HEK293 (cell line): Measurements from ENCODE around the gene OR56A1.

Experiments
- CTCF ChIA-PET: fragments of 350-600 bp; formaldehyde crosslinking; extraction: SDS; loops from one replicate; lab custom pipeline; 2021; ENCODE audit warnings: antibody characterized with exemption; lab: Yijun Ruan, JAX
- POLR2A ChIA-PET: fragments of 300-600 bp; formaldehyde crosslinking; extraction: SDS; loops from one replicate; lab custom pipeline; 2020; ENCODE audit warnings: antibody characterized with exemption, inconsistent platforms; lab: Yijun Ruan, JAX
- H3K27ac ChIP-seq: fragments of 200-500 bp; sonication (Bioruptor generic); 2 replicates; pipeline ENCODE4 v1.5.1; 2014; ENCODE audit warnings: low read depth, low read length, control low read depth, inconsistent platforms; ENCODE audit errors: extremely low read depth
- H3K36me3 ChIP-seq, 2 experiments: fragments of 200-500 bp in 1 of 2; sonication (Bioruptor generic) in 1 of 2; 1 replicate in 1 of 2; 2 replicates in 1 of 2; pipeline ENCODE4 v1.5.1; 2014 to 2017; ENCODE audit warnings: inconsistent platforms in 2 of 2, low read length in 2 of 2; ENCODE audit not compliant: control insufficient read depth in 2 of 2, insufficient read depth in 1 of 2
- H3K4me1 ChIP-seq: fragments of 200-500 bp; sonication (Bioruptor generic); 2 replicates; pipeline ENCODE4 v1.5.1; 2014; ENCODE audit warnings: mild to moderate bottlenecking, low read length, inconsistent platforms; ENCODE audit not compliant: control insufficient read depth, insufficient read depth
- H3K4me3 ChIP-seq: 2 replicates; pipeline ENCODE4 v1.5.1; 2011; ENCODE audit warnings: low read depth, mild to moderate bottlenecking, control low read depth, low read length, moderate library complexity
- H3K9me3 ChIP-seq: fragments of 200-500 bp; sonication (Bioruptor generic); 2 replicates; pipeline ENCODE4 v1.5.1; 2014; ENCODE audit warnings: low read depth, low read length, inconsistent platforms; ENCODE audit not compliant: control insufficient read depth, insufficient read depth
- GLI4 ChIP-seq: fragments of 450-650 bp; formaldehyde crosslinking; IDR thresholded peaks from 2 replicates; pipeline ENCODE4 v1.5.1; 2016; ENCODE audit warnings: missing biosample characterization, missing genetic modification characterization
- HOXD13 ChIP-seq: sonication (generic); formaldehyde crosslinking; IDR thresholded peaks from 2 replicates; pipeline ENCODE4 v1.8.0; 2022; ENCODE audit warnings: missing genetic modification reagents, borderline replicate concordance
- RBAK ChIP-seq: fragments of 450-650 bp; formaldehyde crosslinking; IDR thresholded peaks from 2 replicates; pipeline ENCODE4 v1.5.1; 2016; ENCODE audit warnings: missing biosample characterization, missing genetic modification characterization
- ZEB2 ChIP-seq: fragments of 450-650 bp; formaldehyde crosslinking; IDR thresholded peaks from 2 replicates; pipeline ENCODE4 v1.5.1; 2016; ENCODE audit warnings: missing biosample characterization, missing genetic modification characterization
- ZNF248 ChIP-seq: fragments of 450-650 bp; formaldehyde crosslinking; IDR thresholded peaks from 2 replicates; pipeline ENCODE4 v1.5.1; 2017; ENCODE audit warnings: missing biosample characterization, missing genetic modification characterization
- ZNF561 ChIP-seq: fragments of 450-650 bp; IDR thresholded peaks from 2 replicates; pipeline ENCODE4 v1.5.1; 2018; ENCODE audit warnings: missing biosample characterization, missing genetic modification characterization, borderline replicate concordance
- ZNF596 ChIP-seq: fragments of 450-650 bp; IDR thresholded peaks from 2 replicates; pipeline ENCODE4 v1.5.0; 2018; ENCODE audit warnings: missing biosample characterization, mild to moderate bottlenecking, missing genetic modification characterization, moderate library complexity
- ZNF610 ChIP-seq: fragments of 450-650 bp; formaldehyde crosslinking; IDR thresholded peaks from 2 replicates; pipeline ENCODE4 v1.5.1; 2016; ENCODE audit warnings: missing biosample characterization, missing genetic modification characterization, borderline replicate concordance
- ZNF747 ChIP-seq: fragments of 450-650 bp; formaldehyde crosslinking; IDR thresholded peaks from 2 replicates; pipeline ENCODE4 v1.5.1; 2016; ENCODE audit warnings: missing biosample characterization, missing genetic modification characterization
- ZNF76 ChIP-seq: fragments of 450-650 bp; formaldehyde crosslinking; IDR thresholded peaks from 2 replicates; pipeline ENCODE4; 2016; ENCODE audit warnings: low read depth, missing biosample characterization, missing genetic modification characterization, borderline replicate concordance
- ZNF768 ChIP-seq: fragments of 450-650 bp; formaldehyde crosslinking; IDR thresholded peaks from 2 replicates; pipeline ENCODE4 v1.5.1; 2018; ENCODE audit warnings: missing biosample characterization, mild to moderate bottlenecking, missing genetic modification characterization
- ZNF791 ChIP-seq: fragments of 450-650 bp; formaldehyde crosslinking; IDR thresholded peaks from 2 replicates; pipeline ENCODE4 v1.5.1; 2016; ENCODE audit warnings: missing biosample characterization, missing genetic modification characterization
- TF ChIP-seq, protein P1 (sequence below): fragments of 450-650 bp; formaldehyde crosslinking; IDR thresholded peaks from 2 replicates; pipeline ENCODE4 v1.5.1; 2016; ENCODE audit warnings: missing biosample characterization, missing genetic modification characterization
- TF ChIP-seq, protein P2 (sequence below): sonication (generic); formaldehyde crosslinking; IDR thresholded peaks from 2 replicates; pipeline ENCODE4 v1.8.1; 2022; ENCODE audit warnings: mild to moderate bottlenecking, moderate library complexity, missing genetic modification reagents
- TF ChIP-seq, protein P3 (sequence below): fragments of 450-650 bp; formaldehyde crosslinking; IDR thresholded peaks from 2 replicates; pipeline ENCODE4 v1.5.1; 2016; ENCODE audit warnings: missing biosample characterization, missing genetic modification characterization
- TF ChIP-seq, protein P4 (sequence below): fragments of 450-650 bp; formaldehyde crosslinking; IDR thresholded peaks from 2 replicates; pipeline ENCODE4 v1.5.1; 2016; ENCODE audit warnings: missing biosample characterization, missing genetic modification characterization, borderline replicate concordance

The OR56A1 gene

DNA sequence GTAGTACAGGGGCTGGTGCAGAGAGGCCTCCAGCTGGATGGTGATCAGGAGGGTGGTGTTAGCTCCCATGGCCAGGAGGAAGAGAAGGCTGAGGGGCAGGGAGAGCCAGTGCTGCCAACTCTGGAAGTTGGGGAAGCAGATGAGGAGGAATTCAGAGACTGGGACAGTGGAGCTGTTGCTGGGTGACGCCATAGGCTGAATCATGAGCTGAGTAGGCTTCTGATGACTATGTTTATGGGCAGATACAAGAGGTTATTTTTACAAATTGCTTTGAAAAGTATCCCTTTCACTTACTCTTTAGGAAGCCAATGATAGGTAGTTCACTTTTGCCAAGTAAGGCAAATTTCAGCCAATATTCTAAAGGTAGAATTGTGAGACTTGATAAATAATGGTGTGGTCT is 3.1 kb downstream of the OR56A1 start:
- H3K9me3 ChIP-seq: no peaks in the 10 kb centered on the region
- H3K4me1 ChIP-seq: no peaks in the 10 kb centered on the region
- POLR2A ChIA-PET: no interaction called here
- TF ChIP-seq ZNF76: no peak
- no peaks in the 10 kb centered on the region for H3K36me3 ChIP-seq
- no peak overlapping the region for H3K27ac ChIP-seq
- H3K4me3 ChIP-seq: no peak overlapping the region
- CTCF ChIA-PET: interaction anchor here (0.6 to 0.7 kb wide), 3 partner anchors 215 to 335 kb away, joined by 3 to 4 read pairs (median 3); no protein-coding TSS in a partner anchor

DNA sequence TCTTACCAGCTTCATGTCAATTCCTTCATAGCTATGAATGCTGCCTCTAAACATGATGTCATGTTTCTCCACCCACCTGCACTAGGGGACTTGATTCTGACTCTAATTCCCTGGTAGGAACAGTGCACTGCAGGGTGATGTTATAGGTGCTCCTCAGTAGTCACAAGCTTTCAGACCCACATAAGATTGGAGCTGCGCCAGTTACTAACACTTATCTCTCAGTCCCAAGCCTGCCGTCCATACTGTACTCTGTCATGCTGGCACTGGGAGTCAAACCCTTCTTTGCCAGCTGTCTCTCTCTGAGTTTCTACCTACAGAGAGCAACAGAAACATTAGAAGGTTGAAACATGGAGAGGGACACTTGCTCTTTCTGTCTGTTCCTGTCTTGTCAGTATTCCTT is 5.5 kb downstream of the OR56A1 start:
- Histone ChIP-seq H3K4me3 (no peak overlapping the region), H3K27ac (no peak overlapping the region), H3K36me3 (no peaks in the 10 kb centered on the region), H3K4me1 (no peaks in the 10 kb centered on the region), H3K9me3 (no peaks in the 10 kb centered on the region)
- ChIA-PET CTCF (interaction anchor here (0.6 to 5.5 kb wide), 4 partner anchors 291 to 658 kb away, joined by 3 to 69 read pairs (median 29); no protein-coding TSS in a partner anchor), POLR2A (no interaction called here)
- TF ChIP-seq ZNF561 (tag by site-specific recombination): no peak
- TF ChIP-seq RBAK: no peak
- no peak for TF ChIP-seq ZNF768 (tag by site-specific recombination)
- TF ChIP-seq HOXD13 (CRISPR knock-in tag): no peak
- TF ChIP-seq, protein P1, sequence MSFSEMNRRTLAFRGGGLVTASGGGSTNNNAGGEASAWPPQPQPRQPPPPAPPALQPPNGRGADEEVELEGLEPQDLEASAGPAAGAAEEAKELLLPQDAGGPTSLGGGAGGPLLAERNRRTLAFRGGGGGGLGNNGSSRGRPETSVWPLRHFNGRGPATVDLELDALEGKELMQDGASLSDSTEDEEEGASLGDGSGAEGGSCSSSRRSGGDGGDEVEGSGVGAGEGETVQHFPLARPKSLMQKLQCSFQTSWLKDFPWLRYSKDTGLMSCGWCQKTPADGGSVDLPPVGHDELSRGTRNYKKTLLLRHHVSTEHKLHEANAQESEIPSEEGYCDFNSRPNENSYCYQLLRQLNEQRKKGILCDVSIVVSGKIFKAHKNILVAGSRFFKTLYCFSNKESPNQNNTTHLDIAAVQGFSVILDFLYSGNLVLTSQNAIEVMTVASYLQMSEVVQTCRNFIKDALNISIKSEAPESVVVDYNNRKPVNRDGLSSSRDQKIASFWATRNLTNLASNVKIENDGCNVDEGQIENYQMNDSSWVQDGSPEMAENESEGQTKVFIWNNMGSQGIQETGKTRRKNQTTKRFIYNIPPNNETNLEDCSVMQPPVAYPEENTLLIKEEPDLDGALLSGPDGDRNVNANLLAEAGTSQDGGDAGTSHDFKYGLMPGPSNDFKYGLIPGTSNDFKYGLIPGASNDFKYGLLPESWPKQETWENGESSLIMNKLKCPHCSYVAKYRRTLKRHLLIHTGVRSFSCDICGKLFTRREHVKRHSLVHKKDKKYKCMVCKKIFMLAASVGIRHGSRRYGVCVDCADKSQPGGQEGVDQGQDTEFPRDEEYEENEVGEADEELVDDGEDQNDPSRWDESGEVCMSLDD: no peak
- no peak for TF ChIP-seq GLI4
- no peak for TF ChIP-seq ZNF791 (tag by site-specific recombination)
- TF ChIP-seq, protein P2, sequence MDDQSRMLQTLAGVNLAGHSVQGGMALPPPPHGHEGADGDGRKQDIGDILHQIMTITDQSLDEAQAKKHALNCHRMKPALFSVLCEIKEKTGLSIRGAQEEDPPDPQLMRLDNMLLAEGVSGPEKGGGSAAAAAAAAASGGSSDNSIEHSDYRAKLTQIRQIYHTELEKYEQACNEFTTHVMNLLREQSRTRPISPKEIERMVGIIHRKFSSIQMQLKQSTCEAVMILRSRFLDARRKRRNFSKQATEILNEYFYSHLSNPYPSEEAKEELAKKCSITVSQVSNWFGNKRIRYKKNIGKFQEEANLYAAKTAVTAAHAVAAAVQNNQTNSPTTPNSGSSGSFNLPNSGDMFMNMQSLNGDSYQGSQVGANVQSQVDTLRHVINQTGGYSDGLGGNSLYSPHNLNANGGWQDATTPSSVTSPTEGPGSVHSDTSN (CRISPR knock-in tag): no peak
- TF ChIP-seq, protein P3, sequence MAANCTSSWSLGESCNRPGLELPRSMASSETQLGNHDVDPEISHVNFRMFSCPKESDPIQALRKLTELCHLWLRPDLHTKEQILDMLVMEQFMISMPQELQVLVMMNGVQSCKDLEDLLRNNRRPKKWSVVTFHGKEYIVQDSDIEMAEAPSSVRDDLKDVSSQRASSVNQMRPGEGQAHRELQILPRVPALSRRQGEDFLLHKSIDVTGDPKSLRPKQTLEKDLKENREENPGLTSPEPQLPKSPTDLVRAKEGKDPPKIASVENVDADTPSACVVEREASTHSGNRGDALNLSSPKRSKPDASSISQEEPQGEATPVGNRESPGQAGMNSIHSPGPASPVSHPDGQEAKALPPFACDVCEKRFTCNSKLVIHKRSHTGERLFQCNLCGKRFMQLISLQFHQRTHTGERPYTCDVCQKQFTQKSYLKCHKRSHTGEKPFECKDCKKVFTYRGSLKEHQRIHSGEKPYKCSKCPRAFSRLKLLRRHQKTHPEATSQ (tag by site-specific recombination): no peak
- no peak for TF ChIP-seq ZNF610 (tag by site-specific recombination)
- TF ChIP-seq ZNF747: no peak
- no peak for TF ChIP-seq ZEB2 (tag by site-specific recombination)
- no peak for TF ChIP-seq ZNF248 (tag by site-specific recombination)
- no peak for TF ChIP-seq ZNF596 (tag by site-specific recombination)
- TF ChIP-seq, protein P4, sequence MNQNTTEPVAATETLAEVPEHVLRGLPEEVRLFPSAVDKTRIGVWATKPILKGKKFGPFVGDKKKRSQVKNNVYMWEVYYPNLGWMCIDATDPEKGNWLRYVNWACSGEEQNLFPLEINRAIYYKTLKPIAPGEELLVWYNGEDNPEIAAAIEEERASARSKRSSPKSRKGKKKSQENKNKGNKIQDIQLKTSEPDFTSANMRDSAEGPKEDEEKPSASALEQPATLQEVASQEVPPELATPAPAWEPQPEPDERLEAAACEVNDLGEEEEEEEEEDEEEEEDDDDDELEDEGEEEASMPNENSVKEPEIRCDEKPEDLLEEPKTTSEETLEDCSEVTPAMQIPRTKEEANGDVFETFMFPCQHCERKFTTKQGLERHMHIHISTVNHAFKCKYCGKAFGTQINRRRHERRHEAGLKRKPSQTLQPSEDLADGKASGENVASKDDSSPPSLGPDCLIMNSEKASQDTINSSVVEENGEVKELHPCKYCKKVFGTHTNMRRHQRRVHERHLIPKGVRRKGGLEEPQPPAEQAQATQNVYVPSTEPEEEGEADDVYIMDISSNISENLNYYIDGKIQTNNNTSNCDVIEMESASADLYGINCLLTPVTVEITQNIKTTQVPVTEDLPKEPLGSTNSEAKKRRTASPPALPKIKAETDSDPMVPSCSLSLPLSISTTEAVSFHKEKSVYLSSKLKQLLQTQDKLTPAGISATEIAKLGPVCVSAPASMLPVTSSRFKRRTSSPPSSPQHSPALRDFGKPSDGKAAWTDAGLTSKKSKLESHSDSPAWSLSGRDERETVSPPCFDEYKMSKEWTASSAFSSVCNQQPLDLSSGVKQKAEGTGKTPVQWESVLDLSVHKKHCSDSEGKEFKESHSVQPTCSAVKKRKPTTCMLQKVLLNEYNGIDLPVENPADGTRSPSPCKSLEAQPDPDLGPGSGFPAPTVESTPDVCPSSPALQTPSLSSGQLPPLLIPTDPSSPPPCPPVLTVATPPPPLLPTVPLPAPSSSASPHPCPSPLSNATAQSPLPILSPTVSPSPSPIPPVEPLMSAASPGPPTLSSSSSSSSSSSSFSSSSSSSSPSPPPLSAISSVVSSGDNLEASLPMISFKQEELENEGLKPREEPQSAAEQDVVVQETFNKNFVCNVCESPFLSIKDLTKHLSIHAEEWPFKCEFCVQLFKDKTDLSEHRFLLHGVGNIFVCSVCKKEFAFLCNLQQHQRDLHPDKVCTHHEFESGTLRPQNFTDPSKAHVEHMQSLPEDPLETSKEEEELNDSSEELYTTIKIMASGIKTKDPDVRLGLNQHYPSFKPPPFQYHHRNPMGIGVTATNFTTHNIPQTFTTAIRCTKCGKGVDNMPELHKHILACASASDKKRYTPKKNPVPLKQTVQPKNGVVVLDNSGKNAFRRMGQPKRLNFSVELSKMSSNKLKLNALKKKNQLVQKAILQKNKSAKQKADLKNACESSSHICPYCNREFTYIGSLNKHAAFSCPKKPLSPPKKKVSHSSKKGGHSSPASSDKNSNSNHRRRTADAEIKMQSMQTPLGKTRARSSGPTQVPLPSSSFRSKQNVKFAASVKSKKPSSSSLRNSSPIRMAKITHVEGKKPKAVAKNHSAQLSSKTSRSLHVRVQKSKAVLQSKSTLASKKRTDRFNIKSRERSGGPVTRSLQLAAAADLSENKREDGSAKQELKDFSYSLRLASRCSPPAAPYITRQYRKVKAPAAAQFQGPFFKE (tag by site-specific recombination): no peak
